Gastrocnemius medialis (tissue), 4 donors: ENCODE results near the gene POLD2.

Experiments used
- CTCF ChIP-seq, 5 experiments: fragments of 450-650 bp in 3 of 5; fragments of 200-600 bp in 2 of 5; sonication (generic) in 2 of 5; IDR thresholded peaks in 4 of 5; conservative IDR thresholded peaks in 1 of 5; 1 replicate in 4 of 5; 2 replicates in 1 of 5; pipeline ENCODE4 v1.5.1; 2016 to 2019; ENCODE audit warnings: antibody characterized with exemption in 5 of 5, mild to moderate bottlenecking in 3 of 5, moderate library complexity in 3 of 5
- POLR2A ChIP-seq, 2 donors: fragments of 450-650 bp; IDR thresholded peaks; one replicate each; pipeline ENCODE4 v1.6.1; 2017; ENCODE audit warnings: antibody characterized with exemption in 2 of 2, mild to moderate bottlenecking in 2 of 2, moderate library complexity in 2 of 2

- TF ChIP-seq POLR2A (IDR thresholded peaks at IDR 0.05), result no peak
- TF ChIP-seq CTCF (IDR thresholded peaks at IDR 0.05 in 4 of 5, conservative IDR thresholded peaks at IDR 0.05 in 1 of 5), result no peak
These were observed 20.3 kb downstream of the POLD2 start for GRCh38 chr7:44102846-44103565.
